AG08396 (cell line): ENCODE results near the gene CST9.
A peak's percentile ranks its signal among the peaks of the same experiment; 100 is the strongest.

Experiments
- DNase-seq: peaks from one replicate; pipeline ENCODE4 v3.0.0; 2012; ENCODE audit warnings: low spot score, mixed read lengths

The CST9 gene, protein sequence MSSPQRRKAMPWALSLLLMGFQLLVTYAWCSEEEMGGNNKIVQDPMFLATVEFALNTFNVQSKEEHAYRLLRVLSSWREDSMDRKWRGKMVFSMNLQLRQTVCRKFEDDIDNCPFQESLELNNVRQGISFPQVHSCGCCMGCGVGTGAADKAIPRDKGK

DNA sequence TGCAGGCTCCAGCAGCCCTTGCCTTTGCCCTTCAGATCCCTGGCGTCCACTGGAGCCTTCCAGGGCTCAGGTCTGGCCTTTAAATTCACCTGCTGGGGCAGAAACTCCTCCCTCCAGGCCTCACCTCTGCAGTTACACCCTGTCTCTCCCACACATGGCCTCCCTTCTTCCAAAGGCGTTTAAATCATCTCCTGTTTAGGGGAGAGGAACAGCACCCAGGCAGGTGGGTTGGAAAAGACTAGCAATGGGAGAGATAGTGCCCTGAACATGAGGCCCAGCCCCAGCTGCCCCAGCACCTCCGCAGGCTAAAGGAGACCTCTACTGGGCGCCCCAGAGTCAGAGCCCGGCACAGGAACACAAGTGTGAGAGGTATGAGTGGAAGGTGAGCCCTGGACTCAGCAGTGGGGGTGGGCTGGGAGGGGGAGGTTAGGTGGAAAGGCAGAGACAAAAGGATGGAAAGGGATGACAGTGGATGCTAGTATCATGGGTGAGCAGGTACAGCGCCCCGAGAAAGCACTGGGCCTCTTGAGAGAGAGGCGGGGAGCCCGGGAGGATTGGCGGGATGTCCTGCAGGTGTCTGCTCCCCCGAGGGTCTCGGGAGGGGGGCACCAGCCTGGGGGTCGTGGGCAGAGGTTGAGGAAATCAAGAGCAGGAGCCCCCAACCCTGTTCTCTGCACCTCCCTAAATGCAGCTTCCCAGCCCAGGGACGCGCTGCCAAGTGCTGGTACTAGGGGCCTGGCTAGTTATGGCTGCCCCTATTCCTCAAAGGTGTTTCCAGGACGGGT, at the start of gene CST9:
TSS of gene CST9 (minus strand) at position 51 of the 785 bp plus-strand sequence. CDS start 53 bp downstream, outside the sequence.
- no peak for DNase-seq

DNA sequence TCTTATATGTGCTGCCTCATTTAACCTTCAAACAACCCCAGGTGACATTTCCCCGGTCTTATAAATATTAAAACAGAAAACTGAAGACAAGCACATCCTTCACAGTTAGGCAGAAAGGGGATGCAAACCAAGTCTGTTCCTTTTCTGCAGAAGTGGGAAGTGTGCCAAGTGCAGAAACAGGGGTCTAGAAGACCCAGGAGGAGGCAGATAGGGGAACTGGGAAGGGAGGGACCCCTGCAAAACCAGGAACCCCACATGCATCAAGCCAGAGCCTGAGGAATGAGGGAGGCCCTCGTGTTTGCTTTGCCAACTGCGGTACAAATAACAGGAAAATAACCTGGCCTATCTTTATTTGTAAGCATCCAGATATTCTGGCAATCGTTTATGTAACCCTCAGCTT, 49.0 kb upstream of the CST9 start:
- DNase-seq, result no peak

- DNase-seq, result no peak
These were observed 48.3 kb upstream of the CST9 start for GRCh38 chr20:23654000-23654399.

DNA sequence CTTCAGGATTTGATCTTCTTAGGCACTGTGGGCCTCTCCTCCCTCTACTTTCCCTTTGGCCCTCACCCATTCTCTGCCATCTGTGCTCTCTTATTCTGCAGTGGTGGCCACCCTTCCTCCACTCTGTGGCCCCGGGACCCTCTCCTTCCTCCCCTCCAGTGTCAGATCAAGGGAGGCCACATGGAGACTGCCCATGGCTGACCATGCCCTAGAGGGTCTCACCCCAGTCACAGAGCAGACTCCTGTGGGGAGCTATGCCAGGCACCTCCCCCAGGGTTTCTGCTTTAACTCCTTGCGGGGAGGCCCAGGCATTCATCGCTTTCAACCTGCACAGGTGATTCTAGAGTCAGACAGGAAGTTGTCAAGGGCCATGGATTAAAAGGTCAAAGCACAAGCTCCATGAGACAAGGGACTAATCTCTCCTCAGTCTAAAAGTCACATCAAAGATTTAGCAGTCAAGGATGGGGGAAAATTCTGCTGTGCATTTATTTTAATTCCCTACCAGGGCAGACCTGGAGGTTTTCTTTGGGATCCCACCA, 47.8 kb upstream of the CST9 start:
- no peak for DNase-seq

DNA sequence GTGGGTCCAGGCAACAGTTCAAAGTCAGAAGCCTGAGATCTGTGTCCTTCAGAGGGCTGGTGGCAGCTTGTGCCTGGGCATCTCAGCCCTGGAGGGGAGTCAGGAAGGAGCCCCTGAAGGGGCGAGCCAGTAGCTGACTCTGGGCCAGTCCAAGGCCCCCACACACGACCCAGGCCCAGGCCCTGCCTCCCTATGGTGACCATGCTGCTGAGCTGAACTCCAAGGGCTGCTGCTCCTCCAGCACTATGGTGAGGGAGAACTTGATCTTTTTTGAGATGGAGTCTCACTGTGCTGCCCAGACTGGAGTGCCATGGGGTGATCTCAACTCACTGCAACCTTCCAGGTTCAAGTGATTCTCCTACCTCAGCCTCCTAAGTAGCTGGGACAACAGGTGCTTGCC, 47.2 kb upstream of the CST9 start:
- no peak for DNase-seq

GRCh38 chr20:23652371-23652770, 46.7 kb upstream of the CST9 start:
- peak; percentile 37 for DNase-seq

DNA sequence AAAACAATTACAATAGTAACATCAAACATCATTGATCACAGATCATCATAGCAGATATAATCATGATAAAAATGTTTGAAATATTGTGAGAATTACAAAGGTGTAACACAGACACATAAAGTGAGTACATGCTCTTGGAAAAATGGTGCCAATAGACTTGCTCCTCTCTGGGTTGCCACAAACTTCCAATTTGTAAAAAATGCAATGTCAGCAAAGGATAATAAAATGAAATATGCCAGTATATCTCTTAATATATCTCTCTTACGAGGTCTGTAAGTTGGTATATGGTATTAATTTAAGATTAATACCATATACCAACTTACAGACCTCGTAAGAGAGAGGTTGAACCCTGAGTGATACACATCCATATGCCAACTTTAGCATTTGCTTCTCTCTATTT, 45.4 kb upstream of the CST9 start:
- DNase-seq, result no peak

- DNase-seq, result no peak
These were observed 44.2 kb upstream of the CST9 start for GRCh38 chr20:23649830-23650417.

- DNase-seq, result no peak
These were observed 43.5 kb upstream of the CST9 start for GRCh38 chr20:23649242-23649641.

DNA sequence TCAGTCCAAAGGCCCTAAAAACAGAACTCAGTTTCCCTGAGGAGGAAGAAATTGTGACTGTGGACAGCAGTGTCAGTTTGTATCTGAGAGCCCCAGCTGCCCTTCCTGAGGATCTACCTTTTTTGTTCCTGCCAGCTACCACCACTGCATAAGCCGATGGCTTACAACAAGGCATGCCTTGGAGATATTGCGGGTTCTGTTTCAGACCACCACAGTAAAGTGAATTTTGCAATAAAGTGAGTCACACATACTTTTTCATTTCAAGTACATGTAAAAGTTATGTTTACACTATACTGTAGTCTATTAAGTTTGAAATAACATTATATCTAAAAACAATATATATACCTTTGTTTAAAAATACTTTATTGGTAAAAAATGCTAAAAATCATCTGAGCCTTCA, 41.6 kb upstream of the CST9 start:
- DNase-seq, result no peak

DNA sequence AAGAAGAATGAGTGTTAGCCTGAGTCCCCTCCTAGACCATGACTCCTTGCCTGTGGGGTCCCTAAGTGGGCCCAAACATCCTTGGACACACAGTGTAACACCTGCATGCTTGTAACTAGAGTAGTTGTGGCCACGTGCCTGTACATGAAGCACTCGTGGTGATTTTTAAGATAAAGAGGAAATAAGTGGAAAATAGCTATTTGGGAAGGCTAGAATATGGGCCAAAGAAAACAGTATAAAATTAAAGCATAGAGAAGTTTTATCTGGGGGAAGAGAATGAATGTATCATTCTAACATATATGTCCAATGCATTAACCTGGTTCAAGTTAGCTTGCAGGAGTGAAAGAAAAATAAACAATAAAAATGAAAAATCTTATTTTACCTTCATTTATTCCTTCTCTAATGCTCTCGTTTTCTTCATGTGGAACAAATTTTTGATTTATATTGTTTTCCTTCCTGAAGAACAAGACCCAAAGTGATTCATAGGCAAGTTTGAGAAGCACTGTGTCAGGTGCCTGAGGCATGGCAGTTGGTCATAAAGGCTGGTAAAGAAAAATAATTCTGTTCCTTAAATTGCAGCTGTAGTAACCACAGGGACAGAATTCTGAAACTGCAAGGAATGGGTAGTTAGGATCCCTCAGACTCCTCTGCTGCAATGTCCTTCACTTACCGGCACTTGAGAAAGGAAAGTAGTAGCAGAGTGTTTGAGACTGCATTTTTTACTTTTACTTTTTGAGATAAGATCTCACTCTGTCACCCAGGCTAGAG, 40.6 kb upstream of the CST9 start:
- DNase-seq, result no peak

GRCh38 chr20:23645575-23645974, 39.9 kb upstream of the CST9 start:
- DNase-seq, result no peak

- DNase-seq, result no peak
These were observed 38.4 kb upstream of the CST9 start for GRCh38 chr20:23644164-23644563.

- no peak for DNase-seq
These were observed 37.9 kb upstream of the CST9 start for GRCh38 chr20:23643659-23644058.

DNA sequence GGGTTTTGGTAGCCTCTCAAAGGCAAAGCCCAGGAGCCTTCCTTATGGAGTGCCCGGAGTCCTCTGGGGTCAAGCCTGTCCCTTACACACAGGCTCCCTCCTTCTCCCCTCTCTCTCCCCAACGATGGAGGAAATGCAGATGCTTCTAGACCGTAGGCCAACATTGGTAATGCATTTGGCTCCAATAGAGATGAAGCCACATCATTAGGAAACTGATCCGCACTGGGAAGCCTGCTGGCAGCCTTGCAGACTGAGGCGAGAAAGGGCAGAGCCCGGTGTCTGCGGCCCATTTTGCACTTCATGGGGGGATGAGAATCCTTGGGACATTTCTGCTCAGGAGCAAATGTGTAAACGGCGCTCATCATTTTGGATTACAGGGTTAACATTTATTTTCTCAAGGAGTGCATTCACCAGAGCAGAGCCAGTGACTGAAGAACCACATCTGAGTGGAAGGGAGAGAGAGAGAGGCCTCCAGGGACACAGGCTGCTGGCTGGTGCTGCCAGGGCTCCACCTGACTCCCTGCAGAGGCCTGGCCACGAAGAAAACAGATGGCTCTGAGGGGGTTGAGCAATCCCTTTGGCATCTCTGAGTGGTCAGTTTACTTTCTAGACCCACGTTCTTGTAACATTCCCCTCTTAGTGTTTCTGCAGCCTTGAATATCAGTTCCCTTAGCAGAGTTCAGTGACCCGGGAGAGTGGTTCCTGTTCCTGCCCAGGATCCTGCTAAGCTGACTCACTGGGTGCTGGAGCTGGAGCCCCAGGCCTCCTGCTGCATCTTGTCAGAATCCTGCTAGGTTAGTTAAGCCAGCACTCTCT, 36.4 kb upstream of the CST9 start:
- DNase-seq, result peak; percentile 75

DNA sequence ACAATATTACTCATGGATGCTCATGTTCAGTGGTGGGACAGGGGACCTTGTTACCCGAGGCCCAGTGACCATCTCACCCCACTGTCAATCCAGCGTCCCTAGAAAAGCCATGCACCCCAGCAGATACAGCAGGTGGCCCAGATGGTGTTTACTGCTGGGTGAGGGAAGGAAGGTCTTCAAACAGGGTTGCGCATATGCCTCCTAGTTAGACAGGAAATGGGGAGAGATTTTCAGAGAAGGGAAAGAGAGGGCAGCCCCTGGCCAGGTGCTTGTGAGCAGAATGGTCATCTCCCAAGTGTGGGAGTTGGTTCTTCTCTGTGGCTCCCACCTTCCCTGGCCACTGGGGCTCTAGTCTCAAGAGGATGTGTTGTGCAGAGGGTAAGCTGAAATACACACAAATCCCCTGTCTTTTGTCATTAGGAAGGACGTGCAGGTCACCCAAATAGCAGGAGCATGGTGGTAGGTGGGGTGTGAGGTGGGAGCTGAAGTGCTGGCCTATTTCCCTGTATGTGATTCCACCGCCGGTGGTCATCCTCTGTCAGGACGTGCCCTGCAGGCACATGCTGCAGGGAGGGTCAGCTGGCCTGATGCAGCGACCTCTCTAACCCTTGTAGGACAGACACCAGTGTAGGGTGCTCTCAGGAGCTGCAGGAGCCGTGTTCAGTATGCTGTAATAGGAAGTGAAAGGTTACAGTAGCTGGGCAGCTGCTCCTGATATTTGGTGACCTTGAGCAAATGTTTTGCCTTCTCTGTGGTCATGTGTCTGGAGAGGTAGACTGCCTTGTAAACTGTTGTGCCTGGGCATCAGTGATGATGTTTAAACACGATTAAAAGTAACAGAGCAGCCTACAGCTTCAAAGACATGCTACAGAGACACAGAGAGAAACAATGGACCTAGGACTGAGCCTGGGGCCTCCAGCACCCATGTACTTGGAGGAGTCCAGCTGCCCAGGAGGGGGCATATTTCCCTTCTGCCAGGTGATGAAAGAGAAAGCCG, 35.3 kb upstream of the CST9 start:
- no peak for DNase-seq

- no peak for DNase-seq
These were observed 34.4 kb upstream of the CST9 start for GRCh38 chr20:23640018-23640601.

DNA sequence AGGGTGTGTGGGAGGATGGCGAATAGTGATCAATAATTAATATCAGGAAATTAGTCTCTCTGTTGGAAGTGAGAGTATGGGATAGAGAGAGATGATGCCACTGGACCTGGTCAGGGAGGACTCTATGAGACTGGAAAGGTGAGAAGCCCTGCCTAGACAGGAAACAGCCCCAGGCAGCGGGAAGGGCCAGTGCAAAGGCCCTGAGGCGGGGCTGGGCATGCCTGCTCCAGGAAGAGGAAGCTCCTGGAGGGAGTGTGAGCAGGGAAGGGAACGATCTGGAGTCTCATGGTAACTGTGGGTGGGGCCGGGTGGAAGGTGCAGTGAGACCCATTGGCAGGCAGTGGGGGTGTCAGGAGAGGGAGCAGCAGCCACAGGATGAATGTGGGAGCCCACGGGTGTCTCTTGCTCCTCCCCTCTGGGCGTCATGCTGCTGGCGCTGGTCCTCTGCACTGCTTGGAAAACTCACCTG, 33.8 kb upstream of the CST9 start:
- no peak for DNase-seq

GRCh38 chr20:23638309-23638708, 32.6 kb upstream of the CST9 start:
- DNase-seq, result no peak
